GM19193 (cell line): Measurements from ENCODE around the gene REN.

Experiments used
- POLR2A ChIP-seq: IDR thresholded peaks from 4 replicates; pipeline ENCODE4 v1.6.1; 2011; ENCODE audit not compliant: insufficient read depth, insufficient read length; ENCODE audit errors: extremely low read depth

The REN gene

GRCh38 chr1:204166219-204166618, at the start of gene REN:
REN (minus strand) TSS chr1:204166337; CDS start chr1:204166293, 44 bp downstream.
- no peak for TF ChIP-seq POLR2A

DNA sequence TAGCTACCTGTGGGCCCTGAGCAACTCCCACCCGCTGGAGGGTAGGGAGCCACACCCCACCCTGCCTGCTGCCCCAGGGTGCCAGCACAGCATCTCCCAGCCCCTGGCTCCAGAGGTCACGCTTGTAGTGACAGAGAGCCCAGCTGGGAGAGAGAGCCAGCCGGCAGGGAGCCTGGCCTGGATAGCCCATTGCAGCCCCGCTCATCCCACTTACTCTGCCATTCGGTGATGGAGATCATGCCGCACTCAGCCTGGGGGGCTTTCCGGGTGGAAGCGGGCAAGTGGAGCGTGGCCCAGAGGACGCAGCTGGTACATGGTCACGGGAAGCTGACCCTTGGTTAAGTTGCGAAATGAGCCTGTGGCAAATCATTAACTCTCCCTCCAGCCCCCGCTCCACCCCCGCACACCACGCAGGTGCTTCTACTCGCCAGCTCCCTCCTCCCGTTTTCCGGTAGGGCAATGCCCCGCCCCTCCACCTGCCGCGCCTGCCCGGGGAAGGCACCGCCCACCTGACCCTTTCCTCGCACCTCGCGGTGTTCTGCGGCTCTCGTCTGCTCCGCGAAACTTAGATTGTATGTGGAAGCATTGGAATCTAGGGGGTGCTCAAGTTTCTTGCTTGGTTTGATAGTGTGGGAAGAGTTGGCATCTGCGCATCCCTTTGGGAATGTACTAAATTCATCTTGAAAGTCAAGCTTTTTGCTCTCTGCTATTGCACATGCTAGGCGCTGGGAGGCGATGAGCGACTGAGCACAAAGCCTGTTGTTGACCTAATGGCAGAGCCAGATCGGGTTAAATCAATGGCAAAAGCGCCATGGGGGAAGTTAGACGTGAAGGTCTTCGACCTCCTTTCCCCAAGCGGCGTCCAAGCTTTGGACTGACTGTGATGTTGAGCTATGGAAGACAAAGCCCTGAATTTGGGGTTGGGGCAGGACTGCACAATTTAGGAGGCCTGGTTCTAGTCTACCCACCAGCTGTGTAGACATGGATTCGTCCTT, 47.8 kb upstream of the REN start, which contains the start of gene GOLT1A:
Gene GOLT1A (minus strand): TSS at position 321 of the 995 bp plus-strand sequence. CDS start 82 bp downstream, at position 239.
- no peak for TF ChIP-seq POLR2A

GRCh38 chr1:204212715-204213114, 46.6 kb upstream of the REN start:
- no peak for TF ChIP-seq POLR2A

- no peak for TF ChIP-seq POLR2A
Observed at GRCh38 chr1:204211046-204211445, 44.9 kb upstream of the REN start.

- no peak for TF ChIP-seq POLR2A
Observed at GRCh38 chr1:204207136-204207616, 41.0 kb upstream of the REN start.

DNA sequence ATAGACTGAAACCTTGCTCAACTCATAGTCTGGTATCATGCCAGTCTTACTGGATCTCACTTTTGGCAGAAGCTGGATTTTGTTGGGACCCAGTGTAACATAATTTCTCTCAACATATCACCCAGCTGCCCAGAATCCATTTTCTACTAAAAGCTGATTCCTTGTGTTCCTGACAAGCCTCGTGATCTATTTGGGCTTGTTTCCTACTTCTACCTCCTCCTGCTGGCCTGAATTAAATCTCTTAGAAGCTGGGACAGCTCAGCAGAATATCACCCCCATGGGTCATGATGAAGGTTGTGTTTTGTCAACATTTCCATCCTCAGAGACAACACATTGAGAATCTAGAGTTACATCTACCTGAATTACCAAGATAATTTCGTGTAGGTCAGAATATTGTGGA, 40.0 kb upstream of the REN start:
- no peak for TF ChIP-seq POLR2A

GRCh38 chr1:204205486-204205885, 39.3 kb upstream of the REN start:
- TF ChIP-seq POLR2A: no peak

- no peak for TF ChIP-seq POLR2A
Observed at GRCh38 chr1:204204944-204205343, 38.8 kb upstream of the REN start.

DNA sequence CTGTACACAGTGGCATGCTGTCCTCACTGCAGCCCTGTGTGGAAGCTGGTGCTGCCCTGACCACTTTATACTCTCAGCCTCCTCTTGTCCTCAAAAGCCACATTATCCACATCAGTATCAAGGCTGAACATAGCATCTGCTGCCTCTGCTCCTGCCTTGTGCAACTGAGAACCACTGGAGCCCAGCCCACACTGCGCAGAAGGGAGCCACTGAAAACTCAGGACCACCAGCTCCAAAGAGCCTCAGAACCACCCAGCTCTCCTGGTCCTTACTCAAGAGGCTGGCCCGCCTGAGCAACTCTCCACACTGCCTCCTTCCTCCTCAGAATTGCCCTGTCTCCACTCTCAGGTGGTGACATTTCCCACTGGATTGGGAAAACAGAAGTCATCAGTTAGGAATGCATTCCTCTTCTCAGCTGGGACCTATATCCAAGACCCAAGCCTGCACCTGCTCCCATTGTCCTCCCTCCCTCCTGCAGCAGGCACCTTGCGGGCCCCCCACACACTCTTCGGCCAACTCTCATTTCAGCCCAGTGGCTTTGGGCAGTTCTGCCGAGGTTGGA, 37.1 kb upstream of the REN start:
- no peak for TF ChIP-seq POLR2A

DNA sequence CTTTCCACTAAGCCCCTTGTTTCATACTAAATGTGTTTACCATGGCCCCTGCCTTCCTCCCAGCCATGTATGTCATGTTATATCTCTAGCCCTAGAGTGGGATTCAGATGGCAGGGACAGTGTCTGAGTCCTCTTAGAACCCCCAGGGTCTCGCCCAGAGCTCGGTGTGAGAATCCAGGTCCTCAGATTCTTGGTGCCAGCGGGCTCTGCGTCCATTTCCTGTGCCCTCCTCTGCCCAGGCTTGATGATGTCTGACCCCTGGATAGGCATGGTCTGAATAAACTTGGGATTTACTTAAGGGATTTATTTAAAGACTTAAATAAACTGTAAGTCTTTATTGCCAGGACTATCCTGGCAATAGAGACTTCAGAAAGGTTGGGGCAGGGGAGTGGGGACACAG, 36.3 kb upstream of the REN start:
- TF ChIP-seq POLR2A: no peak

DNA sequence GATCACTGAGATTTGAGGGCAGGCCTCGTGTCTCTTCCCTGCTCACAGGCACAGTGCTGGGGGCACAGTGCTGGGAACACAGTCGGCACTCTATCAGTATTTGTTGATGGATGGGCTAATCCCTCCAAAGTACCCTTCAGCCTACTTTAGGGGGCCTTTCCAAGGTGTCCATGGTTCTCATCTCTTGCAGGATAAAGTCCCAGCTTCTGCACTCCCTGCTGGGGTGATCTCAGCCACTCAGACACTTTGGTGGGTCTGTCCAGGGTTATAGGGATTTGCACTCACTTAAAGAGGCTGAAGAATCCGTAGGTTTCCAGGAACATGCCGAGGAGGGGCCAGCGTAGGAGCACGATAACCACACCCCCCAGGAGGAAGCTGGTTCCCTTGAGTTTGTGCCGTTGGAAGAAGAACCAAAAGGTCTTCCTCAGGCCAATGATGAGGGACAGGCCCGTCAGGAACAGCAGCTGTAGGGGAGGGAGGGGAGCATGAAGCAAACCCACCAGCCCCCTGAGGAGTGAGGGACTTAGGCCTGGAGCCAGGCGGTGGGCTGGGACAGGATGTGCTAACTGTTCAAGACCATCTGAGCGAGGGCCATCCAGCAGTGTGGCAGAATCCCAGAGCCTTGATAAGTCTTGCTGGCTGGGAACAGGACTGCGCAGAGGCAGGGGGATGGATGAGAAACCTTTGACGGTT, 35.4 kb upstream of the REN start:
- no peak for TF ChIP-seq POLR2A

DNA sequence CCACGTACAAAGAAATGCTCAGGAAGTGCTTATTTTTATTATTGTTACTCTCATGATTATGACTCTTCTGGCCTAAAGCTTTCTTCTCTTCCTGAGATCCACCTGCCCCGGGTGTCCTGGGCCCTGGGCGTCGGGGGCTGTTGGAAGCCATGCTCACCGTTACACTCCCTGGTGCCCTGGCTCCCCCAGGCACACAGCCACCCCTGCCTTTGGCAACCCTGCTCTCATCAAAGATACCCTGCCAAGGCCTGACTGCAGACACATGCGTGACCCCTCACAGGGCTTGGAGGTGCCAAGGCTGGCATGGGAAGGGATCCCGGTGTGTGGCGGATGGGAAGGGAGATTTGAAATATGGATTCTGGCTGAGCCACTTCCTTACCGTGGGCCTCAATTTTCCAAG, 33.4 kb upstream of the REN start:
- TF ChIP-seq POLR2A: no peak

DNA sequence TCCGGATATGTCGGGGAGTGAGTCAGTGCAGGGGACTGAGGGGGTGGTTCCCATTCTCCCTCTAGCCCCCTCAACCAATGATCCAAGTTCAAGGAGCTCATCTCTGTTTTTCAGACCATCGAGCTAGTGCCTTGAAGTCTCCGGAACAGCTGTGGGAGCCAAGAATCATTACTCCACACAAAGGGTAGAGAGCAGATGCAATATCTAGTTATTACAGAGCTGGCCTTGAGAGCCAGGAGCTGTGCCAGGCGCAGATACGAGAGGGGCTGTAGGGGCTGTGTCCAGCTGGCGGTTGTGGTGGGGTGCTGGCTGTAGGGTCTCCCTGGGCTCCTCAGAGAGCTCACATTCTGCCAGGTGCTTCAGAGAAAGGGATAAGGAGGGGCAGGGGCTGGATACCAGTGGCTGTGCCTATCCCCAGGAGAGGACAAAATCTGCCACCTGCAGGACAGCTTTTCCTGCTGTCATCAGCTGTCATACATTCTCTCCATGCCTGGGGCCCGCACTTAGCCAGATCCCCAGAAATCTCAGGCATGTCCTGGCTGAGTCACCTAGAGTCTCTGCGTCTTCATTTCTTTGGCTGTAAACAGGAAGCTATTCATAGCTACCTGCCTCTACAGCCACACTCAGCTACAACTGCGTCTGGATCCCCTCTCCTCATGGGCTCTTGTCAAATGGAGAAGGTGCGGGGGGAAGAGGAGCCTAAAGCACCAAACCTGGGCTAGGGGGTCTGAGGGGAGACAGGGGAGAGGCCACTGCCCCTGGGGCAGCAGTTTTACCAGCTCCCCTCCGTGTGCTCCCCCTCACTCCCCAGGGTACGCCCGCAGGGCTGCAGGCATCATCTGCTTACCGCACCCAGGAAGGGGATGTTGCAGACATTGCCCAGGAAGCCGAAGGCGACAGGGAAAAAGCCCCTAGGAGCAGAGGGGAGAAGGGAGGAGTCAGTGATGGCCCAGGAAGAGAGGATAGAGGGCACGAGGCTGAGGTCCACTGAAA, 32.5 kb upstream of the REN start:
- no peak for TF ChIP-seq POLR2A

GRCh38 chr1:204197068-204197467, 30.9 kb upstream of the REN start:
- no peak for TF ChIP-seq POLR2A
